ENCODE data around the gene SIRT1.
"Not testable (repeated sequence)": the region's sequence is repeated elsewhere in the genome, so short reads cannot be mapped to it uniquely, and the experiment has no call there.

The SIRT1 gene

DNA sequence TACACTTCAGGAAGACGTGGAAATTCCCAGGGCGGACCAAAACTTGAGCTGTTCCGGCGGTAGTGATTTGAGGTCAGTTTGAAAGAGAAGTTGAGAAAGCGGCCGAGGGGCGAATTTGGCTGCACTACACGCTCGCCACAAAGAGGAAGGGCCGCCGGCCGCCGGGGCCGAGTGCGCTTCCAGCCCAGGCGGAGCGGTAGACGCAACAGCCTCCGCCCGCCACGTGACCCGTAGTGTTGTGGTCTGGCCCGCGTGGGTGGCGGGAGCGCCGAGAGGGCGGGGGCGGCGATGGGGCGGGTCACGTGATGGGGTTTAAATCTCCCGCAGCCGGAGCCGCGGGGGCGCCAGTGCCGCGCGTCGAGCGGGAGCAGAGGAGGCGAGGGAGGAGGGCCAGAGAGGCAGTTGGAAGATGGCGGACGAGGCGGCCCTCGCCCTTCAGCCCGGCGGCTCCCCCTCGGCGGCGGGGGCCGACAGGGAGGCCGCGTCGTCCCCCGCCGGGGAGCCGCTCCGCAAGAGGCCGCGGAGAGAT is at the start of gene SIRT1:
TSS of gene SIRT1 (plus strand) at position 344 of the 529 bp plus-strand sequence. CDS start at position 410, 66 bp downstream.
- DNase-seq (ENCODE audit: low spot score), result peak; percentile 96

- not testable (repeated sequence) for DNase-seq (ENCODE audit: low spot score)
Measured at GRCh38 chr10:67835541-67836394, 48.7 kb upstream of the SIRT1 start.

GRCh38 chr10:67836488-67836887 is 48.0 kb upstream of the SIRT1 start:
- no peak for DNase-seq (ENCODE audit: low spot score)

DNA sequence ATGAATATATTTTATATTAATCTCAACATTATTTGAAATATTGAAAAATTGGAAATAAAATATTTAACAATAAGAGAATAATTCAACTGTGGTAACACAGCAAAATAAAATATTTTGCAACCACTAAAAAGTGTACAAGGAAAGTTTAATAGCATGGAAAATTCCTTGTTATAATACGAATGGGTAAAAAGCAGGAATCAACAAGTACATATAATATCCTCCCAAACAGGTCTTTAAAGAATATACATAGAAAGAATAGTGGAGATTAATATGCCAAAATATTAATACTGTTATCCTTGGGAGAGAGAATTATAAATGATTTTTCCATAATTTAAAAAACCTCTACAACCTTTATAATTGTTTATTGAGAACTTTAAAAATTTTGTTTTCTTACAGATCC is 47.5 kb upstream of the SIRT1 start:
- no peak for DNase-seq (ENCODE audit: low spot score)

- peak; percentile 37 for DNase-seq (ENCODE audit: low spot score)
Measured at GRCh38 chr10:67837541-67838314, 46.7 kb upstream of the SIRT1 start, which contains the start of gene DNAJC12. Gene DNAJC12 (minus strand): TSS chr10:67838188. CDS start chr10:67838011, 177 bp downstream.

DNA sequence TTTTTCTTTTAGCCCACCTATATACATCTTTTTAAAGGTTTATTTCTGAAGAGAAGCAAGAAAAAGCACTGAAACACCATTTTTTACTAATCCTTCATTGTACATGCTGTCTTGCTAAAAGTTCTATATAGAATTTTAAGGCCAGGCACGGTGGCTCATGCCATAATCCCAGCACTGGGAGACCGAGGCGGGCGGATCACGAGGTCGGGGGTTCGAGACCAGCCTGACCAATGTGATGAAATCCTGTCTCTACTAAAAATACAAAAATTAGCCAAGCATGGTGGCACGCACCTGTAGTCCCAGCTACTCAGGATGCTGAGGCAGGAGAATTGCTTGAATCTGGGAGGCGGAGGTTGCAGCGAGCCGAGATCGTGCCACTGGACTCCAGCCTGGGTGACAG is 44.9 kb upstream of the SIRT1 start:
- not testable (repeated sequence) for DNase-seq (ENCODE audit: low spot score)

DNA sequence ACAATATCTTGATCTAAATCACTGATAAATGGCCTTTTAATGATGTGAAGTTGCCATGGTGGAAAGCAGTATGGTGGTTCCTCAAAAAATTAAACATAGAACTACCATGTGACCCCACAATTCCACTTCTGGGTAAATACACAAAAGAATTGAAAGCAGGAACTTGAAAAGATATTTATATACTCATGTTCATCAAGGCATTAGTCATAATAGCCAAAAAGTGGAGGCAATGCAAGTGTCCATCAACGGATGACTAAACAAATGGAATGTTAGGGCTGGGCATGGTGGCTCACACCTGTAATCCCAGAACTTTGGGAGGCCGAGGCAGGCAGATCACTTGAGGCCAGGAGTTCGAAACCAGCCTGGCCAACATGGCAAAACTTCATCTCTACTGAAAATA is 44.5 kb upstream of the SIRT1 start:
- DNase-seq (ENCODE audit: low spot score), result no peak

DNA sequence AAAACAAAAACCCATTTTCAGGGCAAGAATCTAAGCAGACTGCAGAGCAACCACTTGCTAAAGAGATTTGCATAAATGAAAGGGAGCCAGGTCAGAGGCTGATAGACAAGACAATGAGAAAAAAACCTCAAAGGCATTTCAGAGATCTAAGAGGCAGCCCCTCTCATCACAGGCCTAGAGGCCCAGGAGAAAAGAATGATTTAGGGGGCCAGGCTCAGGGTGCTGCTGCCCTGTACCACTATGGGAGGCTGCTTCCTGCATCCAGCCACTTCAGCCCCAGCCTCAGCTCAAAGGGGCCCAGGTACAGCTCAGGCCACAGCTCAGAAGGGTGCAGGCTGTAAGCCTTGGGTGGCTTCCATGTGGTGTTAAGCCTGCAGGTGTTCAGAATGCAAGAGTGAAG is 42.7 kb upstream of the SIRT1 start:
- no peak for DNase-seq (ENCODE audit: low spot score)

DNA sequence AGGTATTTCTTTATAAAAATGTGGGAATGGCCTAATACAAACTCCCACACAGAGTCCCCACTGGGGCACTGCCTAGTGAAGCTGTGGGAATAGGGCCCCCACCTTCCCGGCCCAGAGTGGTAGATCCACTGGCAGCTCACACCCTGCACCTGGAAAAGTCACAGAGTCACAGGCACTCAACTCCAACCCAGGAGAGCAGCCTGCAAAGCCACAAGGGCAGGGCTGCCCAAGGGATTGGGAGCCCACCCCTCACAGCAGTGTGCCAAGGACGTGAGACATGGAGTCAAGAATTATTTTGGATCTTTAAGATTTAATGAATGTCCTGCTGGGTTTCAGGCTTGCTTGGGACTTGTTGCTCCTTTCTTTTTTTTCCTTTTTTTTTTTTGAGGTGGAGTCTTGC is 41.2 kb upstream of the SIRT1 start:
- DNase-seq (ENCODE audit: low spot score), result no peak

GRCh38 chr10:67849331-67850011 is 35.0 kb upstream of the SIRT1 start:
- peak; percentile 95 for DNase-seq (ENCODE audit: low spot score)

GRCh38 chr10:67851186-67851585 is 33.3 kb upstream of the SIRT1 start:
- no peak for DNase-seq (ENCODE audit: low spot score)

- DNase-seq (ENCODE audit: low spot score), result peak; percentile 48
Measured at GRCh38 chr10:67852761-67853160, 31.7 kb upstream of the SIRT1 start.

- peak; percentile 87 for DNase-seq (ENCODE audit: low spot score)
Measured at GRCh38 chr10:67853512-67853911, 30.9 kb upstream of the SIRT1 start.

DNA sequence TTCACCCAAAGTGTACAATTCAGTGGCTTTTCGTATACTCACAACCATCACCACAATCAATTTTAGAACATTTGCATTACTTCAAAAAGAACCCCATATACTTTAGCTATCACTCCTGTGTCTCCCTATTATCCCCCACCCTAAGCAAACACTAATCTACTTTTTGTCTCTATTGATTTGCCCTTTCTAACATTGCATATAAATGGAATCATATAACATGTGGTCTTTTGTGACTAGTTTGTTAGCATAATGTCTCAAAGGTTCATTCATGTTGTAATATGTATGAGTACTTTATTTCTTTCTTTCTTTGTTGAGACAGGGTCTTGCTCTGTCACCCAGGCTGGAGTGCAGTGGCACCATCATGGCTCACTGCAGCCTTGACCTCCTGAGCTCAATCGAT is 25.5 kb upstream of the SIRT1 start:
- DNase-seq (ENCODE audit: low spot score), result no peak

- DNase-seq (ENCODE audit: low spot score), result no peak
Measured at GRCh38 chr10:67861750-67862432, 22.6 kb upstream of the SIRT1 start.

GRCh38 chr10:67863094-67863493 is 21.4 kb upstream of the SIRT1 start:
- DNase-seq (ENCODE audit: low spot score), result no peak

GRCh38 chr10:67864607-67865371 is 19.7 kb upstream of the SIRT1 start:
- no peak for DNase-seq (ENCODE audit: low spot score)

DNA sequence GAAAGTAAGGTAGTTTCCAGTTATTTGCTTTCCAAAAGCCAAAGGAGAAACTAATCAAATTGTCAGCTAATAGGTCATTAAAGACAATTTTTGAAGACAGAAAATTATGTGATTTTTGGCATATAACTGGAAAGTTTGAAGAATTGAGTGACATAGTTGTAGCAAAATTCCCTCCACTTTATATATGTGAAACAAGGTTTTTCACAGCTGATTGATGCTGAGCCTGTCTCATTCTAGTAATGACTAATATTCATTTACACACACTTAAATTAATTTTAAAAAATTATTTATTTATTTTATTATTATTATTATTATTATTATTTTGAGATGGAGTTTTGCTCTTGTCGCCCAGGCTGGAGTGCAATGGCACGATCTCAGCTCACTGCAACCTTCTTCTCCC is 16.3 kb upstream of the SIRT1 start:
- DNase-seq (ENCODE audit: low spot score), result no peak

GRCh38 chr10:67869996-67870395 is 14.5 kb upstream of the SIRT1 start:
- DNase-seq (ENCODE audit: low spot score), result no peak

GRCh38 chr10:67875340-67876238 is 8.9 kb upstream of the SIRT1 start:
- DNase-seq (ENCODE audit: low spot score), result no peak

Measured in hematopoietic multipotent progenitor cell treated with erythropoietin and hydrocortisone succinate and interleukin-3 and kit ligand, for 17 days (in vitro differentiated cells).